HepG2 (cell line): ENCODE results near the gene MAPKAPK3. TPM values are rescaled to one million over a fixed set of nuclear protein-coding genes. Genes with fewer than 3 reads are reported as not detected.

Experiments used
- AHR ChIP-seq: IDR thresholded peaks from 2 replicates; pipeline ENCODE4 v1.6.1; 2018; ENCODE audit warnings: missing genetic modification reagents, missing compliant biosample characterization
- ARNTL ChIP-seq: sonication (generic); formaldehyde crosslinking; IDR thresholded peaks from 2 replicates; pipeline ENCODE4 v1.4.0; 2020; ENCODE audit warnings: mild to moderate bottlenecking, missing genetic modification reagents
- ASH2L ChIP-seq: fragments of 300-600, 200-600 bp; sonication (generic); IDR thresholded peaks from 2 replicates; pipeline ENCODE4 v1.7.0; 2017; ENCODE audit warnings: low read depth, mild to moderate bottlenecking, moderate library complexity, mixed read lengths, low read length; ENCODE audit not compliant: insufficient read length
- CEBPG ChIP-seq: IDR thresholded peaks from 2 replicates; pipeline ENCODE4 v1.6.1; 2016
- CENPX ChIP-seq: sonication (generic); formaldehyde crosslinking; IDR thresholded peaks from 2 replicates; pipeline ENCODE4 v1.9.0; 2021; ENCODE audit warnings: mild to moderate bottlenecking, missing genetic modification reagents, moderate library complexity
- CHD4 ChIP-seq: fragments of 200-600 bp; sonication (generic); IDR thresholded peaks from 2 replicates; pipeline ENCODE4 v1.7.0; 2017; ENCODE audit warnings: mild to moderate bottlenecking, low read length, borderline replicate concordance
- EP300 ChIP-seq, 3 experiments: sonication (generic) in 1 of 3; formaldehyde crosslinking in 1 of 3; IDR thresholded peaks; 2 replicates each; pipeline versions ENCODE4 v1.5.1 to v1.6.1; 2011 to 2020; ENCODE audit warnings: low read depth in 2 of 3, low read length in 2 of 3, borderline replicate concordance in 1 of 3, improper control_type of control experiment in 1 of 3, mild to moderate bottlenecking in 1 of 3, missing genetic modification reagents in 1 of 3, moderate library complexity in 1 of 3
- GTF3A ChIP-seq: sonication (generic); formaldehyde crosslinking; conservative IDR thresholded peaks from 2 replicates; pipeline ENCODE4 v1.4.0; 2020; ENCODE audit warnings: mild to moderate bottlenecking, missing genetic modification reagents
- HOXA9 ChIP-seq: sonication (generic); formaldehyde crosslinking; IDR thresholded peaks from 2 replicates; pipeline ENCODE4 v1.8.1; 2022; ENCODE audit warnings: missing genetic modification reagents, mild to moderate bottlenecking, moderate library complexity, borderline replicate concordance
- KAT7 ChIP-seq: IDR thresholded peaks from 2 replicates; pipeline ENCODE4 v1.6.1; 2018; ENCODE audit warnings: borderline replicate concordance, missing compliant biosample characterization
- KAT8 ChIP-seq: IDR thresholded peaks from 2 replicates; pipeline ENCODE4 v1.6.1; 2016; ENCODE audit warnings: missing genetic modification reagents, missing compliant biosample characterization
- MYPOP ChIP-seq: sonication (generic); formaldehyde crosslinking; IDR thresholded peaks from 2 replicates; pipeline ENCODE4 v1.8.1; 2023; ENCODE audit warnings: mild to moderate bottlenecking, moderate library complexity, missing genetic modification reagents
- NFAT5 ChIP-seq: sonication (generic); formaldehyde crosslinking; IDR thresholded peaks from 2 replicates; pipeline ENCODE4 v1.4.0; 2020; ENCODE audit warnings: missing genetic modification reagents
- REST ChIP-seq, 2 experiments: IDR thresholded peaks; 2 replicates each; pipeline ENCODE4 v1.6.1; 2011 to 2012; ENCODE audit warnings: low read length in 2 of 2, borderline replicate concordance in 1 of 2, low read depth in 1 of 2, mild to moderate bottlenecking in 1 of 2, moderate library complexity in 1 of 2
- SRF ChIP-seq: IDR thresholded peaks from 2 replicates; pipeline ENCODE4 v1.6.1; 2011; ENCODE audit warnings: mild to moderate bottlenecking, low read depth, low read length, moderate library complexity
- ZC3H4 ChIP-seq: sonication (generic); formaldehyde crosslinking; IDR thresholded peaks from 2 replicates; pipeline ENCODE4 v1.4.0; 2020; ENCODE audit warnings: missing genetic modification reagents, borderline replicate concordance
- ZFP62 ChIP-seq: sonication (generic); formaldehyde crosslinking; IDR thresholded peaks from 2 replicates; pipeline ENCODE4 v1.4.0; 2020; ENCODE audit warnings: missing genetic modification reagents
- ZNF354B ChIP-seq: sonication (generic); formaldehyde crosslinking; IDR thresholded peaks from 2 replicates; pipeline ENCODE4 v1.8.0; 2022; ENCODE audit warnings: mild to moderate bottlenecking, missing genetic modification reagents
- ZNF766 ChIP-seq: sonication (generic); formaldehyde crosslinking; IDR thresholded peaks from 2 replicates; pipeline ENCODE4 v1.5.0; 2020; ENCODE audit warnings: missing genetic modification reagents, borderline replicate concordance
- polyA plus RNA-seq, 8 experiments: library from polyadenylated mRNA; depleted of rRNA in 3 of 8; stranded (reverse) in 7 of 8; unstranded in 1 of 8; fragments of >200 nt; fragmentation: Illumina TruSeq in 4 of 8; extraction: Trizol in 4 of 8; gene quantifications; 2 replicates each; pipeline versions ENCODE4 v1.2.1 to v1.2.3, GENCODE V29; 2011 to 2016; ENCODE audit warnings: low read depth in 4 of 8, missing spikeins in 1 of 8, mixed read lengths in 1 of 8; ENCODE audit not compliant: insufficient read depth in 1 of 8
- total RNA-seq, 5 experiments: library from RNA; depleted of rRNA; stranded (reverse); fragments of >200 nt; fragmentation: Illumina TruSeq; extraction: Trizol; gene quantifications; 2 replicates each; pipeline ENCODE4 v1.2.3, GENCODE V29; 2016; ENCODE audit warnings: low read depth in 1 of 5

MAPKAPK3 gene
- total and polyA plus RNA-seq, 2 of the 13 experiments (the other 11 are each of a cell fraction or from before 2014, with no cell fraction given): 39.9 to 41.2 TPM

- TF ChIP-seq ZFP62 (CRISPR knock-in tag) (no peak), ZNF766 (CRISPR knock-in tag) (peak; percentile 55; the same call in 1 of the 2 replicates), AHR (CRISPR knock-in tag) (peak; percentile 66; the same call in 1 of the 2 replicates), ZC3H4 (CRISPR knock-in tag) (no peak), ZNF354B (no peak), CENPX (CRISPR knock-in tag) (no peak), REST (IDR thresholded peaks at IDR 0.05; ENCODE audit: borderline replicate concordance in 1 of 2, low read depth in 1 of 2, low read length in 2 of 2) (peak in 1 of 2 experiments; percentile 25; a peak in 1 of 4 replicates), NFAT5 (CRISPR knock-in tag) (0 out of 2 replicates have a peak, but pooled peaks have one; percentile 67), MYPOP (CRISPR knock-in tag) (peak; percentile 75), EP300 (IDR thresholded peaks at IDR 0.05; ENCODE audit: low read depth in 2 of 2, low read length in 2 of 2) (peak in 1 of 2 experiments; percentile 63; a peak in 2 of 4 replicates), EP300 (CRISPR knock-in tag; IDR thresholded peaks at IDR 0.05; ENCODE audit: borderline replicate concordance) (peak; percentile 40; the same call in 1 of the 2 replicates), KAT8 (peak; percentile 77), ASH2L (peak; percentile 70), SRF (no peak), KAT7 (CRISPR knock-in tag) (no peak; the same call in 1 of the 2 replicates), CEBPG (CRISPR knock-in tag) (no peak), HOXA9 (CRISPR knock-in tag) (peak; percentile 93), ARNTL (CRISPR knock-in tag) (peak; percentile 63; the same call in 1 of the 2 replicates), CHD4 (no peak), GTF3A (no peak)
Observed at GRCh38 chr3:50611464-50612233, 5.3 kb upstream of the MAPKAPK3 start, which contains the start of gene CISH (continued).
